HG03045 (cell line): ENCODE results near the gene TYK2.
A peak's percentile ranks its signal among the peaks of the same experiment; 100 is the strongest.
"Not testable (repeated sequence)": the region's sequence is repeated elsewhere in the genome, so short reads cannot be mapped to it uniquely, and the experiment has no call there.

ENCODE experiments used
- ATAC-seq: cut with Tn5 transposase; IDR thresholded peaks from one replicate; pipeline ENCODE4 v1.9.1; 2021; ENCODE audit warnings: mild to moderate bottlenecking, moderate library complexity; ENCODE audit not compliant: unreplicated experiment

Gene TYK2

GRCh38 chr19:10336725-10337124, 43.6 kb downstream of the TYK2 start:
- ATAC-seq = not testable (repeated sequence)

DNA sequence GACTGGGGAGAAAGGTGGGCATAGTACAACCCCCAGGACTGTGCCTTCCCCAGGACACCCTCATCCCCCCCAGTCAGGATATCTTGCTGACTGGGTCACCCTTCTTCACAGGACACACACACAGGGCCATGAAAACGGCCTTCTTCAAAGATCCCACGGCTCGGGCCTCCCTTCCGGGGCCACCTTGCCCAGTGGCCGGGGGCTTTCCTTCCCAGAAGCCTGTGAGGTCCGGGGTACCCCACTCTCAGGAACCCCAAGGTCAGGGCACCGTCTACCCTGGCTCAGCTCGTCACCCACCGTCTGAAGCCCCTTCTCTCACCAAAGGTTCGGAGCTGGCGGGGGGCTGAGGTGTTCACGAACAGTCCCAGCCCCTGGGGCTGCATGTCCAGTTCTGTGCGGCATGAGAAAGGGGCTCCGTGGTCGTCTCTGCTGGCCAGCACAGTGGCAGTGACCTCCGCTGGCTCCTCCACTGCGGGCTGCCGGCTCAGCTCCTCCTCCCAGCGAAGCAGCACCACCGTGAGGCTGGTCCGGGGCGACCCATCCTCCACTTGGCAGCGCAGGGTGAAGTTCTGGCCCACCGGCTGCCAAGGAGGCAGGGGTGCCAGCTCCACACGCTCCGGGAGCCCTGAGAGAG, 44.9 kb downstream of the TYK2 start:
- ATAC-seq = no peak

DNA sequence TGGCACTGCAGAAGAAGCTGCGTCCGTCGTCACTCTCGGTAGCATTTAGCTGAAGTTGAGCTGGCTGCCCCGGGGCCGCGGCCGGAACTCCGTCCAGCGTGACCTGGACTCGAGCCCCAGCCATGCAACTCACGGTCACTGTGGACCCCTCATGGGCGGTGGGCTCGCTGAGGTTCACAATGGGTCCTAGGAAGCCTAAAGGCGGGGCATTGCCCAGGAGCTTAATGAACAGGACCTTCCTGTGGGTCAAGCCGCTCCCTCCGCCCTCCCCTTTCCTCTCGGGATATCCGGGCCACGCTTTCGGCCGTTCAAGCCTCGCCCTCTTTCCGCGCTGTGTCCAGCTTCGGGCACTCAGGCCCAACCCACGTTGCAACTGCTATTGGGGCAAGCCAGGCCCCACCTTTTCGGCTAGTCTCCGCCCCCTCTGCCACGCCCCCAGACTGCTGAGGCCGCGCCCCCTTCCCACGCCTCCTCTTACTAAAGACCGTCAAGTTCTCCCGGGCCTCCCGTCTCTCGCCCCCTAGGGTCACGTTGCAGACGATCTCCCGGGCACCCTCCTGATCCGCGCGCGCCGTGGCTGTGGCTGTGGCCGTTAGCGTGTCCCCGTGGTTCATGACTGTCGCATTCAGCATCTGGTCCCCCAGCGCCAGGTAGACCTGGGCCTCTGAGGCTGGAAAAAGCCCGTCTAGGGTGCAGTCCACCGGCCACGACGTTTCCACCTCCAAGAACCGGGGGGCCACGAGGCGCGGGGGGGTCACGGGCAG, 45.6 kb downstream of the TYK2 start:
- ATAC-seq = no peak

- ATAC-seq = no peak
These were observed 46.4 kb downstream of the TYK2 start for GRCh38 chr19:10333758-10334587.

DNA sequence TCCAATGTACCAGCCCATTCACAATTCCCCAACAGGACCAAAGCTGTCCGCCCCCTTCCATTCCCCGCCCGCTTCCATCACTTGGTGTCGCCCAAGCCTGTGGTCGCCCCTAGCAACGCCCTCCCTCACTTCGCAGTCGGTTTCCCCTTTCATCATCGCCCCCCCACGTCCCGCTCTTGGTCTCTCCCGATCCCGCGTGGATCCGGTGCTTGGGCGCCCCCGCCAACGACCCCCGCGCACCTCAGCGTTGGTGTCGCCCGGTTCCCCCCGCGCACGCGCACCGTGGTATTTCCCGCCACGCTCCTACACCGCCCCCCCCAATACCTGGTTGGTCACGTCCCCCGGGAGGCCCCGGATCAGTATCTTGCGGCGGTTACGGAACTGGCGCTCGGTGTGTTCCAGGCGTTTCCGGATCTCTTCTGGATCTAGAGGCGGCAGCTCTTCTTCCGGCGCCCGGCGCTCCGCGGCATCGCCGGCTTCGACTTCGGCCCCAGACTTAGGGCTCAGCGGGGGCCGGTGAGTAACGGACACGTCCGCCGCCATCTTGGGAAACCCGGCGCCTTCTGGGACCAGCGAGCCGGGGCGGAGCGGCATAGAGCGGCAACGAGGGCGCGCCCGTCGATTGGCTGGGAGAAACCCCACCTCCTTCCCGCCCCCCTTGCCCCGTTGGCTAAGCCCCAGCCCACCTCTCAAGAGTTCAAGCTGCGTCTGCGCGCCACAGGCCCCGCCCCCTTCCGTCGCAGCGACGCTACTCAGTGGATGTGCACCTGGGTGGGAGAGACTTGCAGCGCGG, 47.2 kb downstream of the TYK2 start, which contains the start of gene RAVER1:
TSS of gene RAVER1 (minus strand) at position 565 of the 793 bp plus-strand sequence. CDS start at position 543, 22 bp downstream.
- ATAC-seq = peak; percentile 87

DNA sequence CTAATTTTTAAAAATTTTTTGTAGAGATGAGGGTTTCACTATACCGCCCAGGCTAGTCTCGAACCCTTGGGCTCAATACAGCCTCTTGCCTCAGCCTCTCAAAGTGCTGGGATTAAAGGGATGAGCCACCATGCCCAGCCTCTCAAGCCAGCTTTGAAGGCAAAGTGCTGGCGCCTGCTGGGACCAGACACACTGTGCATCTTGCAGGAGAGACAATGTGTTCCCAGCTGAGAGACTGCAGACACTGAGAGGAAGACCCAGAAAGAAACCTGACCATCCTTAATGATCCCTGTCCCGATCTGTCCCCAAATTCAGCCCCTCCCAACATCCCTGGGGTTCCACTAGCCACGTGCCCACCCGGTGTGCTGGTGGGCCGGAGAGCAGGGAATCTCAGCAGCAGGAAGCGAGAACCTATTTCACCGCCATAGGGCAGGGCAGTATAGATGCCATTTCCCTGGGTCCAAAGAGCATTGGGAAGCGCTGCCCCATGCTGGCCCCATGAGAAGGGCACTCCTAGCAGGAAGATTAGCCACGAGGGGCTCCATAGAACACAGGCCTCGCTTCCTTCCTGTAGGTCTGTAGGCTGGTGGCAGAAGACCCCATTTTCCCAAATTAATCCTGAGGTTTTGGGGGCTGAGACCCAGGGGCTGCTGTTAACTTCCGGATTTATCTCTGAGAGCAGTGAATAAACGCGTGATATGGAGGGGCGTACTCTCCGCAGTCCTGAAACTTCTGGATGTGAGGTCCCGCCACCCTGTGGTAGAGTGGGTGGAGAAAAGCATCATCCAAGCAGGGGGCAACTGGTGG, 48.0 kb downstream of the TYK2 start:
- ATAC-seq = no peak

- ATAC-seq = no peak
These were observed 50.8 kb downstream of the TYK2 start for GRCh38 chr19:10329555-10329954.

DNA sequence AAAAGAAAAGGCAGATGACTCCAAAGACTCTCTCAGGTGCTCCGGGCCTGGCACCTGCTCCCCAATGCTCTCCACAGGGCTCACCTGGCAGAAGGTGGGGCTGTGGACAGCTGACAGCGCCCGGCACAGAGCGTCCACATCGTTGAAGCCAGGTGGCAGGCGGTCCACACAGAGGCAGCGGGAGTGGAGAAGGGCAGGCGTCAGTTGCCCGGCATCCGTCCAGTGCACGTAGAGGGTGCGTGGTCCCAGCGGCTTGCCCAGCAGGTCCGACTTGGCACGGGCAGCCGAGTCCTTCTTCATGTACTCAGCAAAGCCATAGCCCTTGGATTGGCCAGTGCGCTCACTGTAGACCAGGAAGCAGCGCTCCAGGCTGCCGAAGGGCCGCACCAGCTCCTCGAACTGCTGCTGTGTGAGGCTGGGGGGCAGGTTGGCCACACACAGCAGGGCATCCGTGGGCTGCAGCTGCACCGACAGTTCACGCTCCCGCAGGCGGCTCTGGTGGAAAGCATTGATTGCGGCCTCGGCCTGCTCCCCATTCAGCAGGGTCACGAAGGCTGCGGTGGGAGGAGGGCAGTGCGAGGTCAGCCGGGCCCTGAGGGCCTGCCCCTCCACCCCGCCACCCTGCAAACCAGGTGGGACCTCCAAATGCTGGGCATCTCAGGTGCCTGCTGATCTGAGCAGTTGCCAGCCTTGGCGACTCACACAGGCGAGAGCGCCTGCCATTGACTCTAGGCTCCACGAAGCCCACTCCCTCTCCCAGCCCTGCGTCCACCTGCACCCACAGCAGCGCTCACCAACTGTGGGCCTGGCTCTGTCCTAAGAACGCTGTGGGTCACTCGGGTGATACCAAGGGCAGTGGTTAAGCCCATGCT, 51.6 kb downstream of the TYK2 start:
- ATAC-seq = no peak

- no peak for ATAC-seq
These were observed 52.6 kb downstream of the TYK2 start for GRCh38 chr19:10327793-10328192.

GRCh38 chr19:10325732-10326131, 54.6 kb downstream of the TYK2 start:
- ATAC-seq = no peak

DNA sequence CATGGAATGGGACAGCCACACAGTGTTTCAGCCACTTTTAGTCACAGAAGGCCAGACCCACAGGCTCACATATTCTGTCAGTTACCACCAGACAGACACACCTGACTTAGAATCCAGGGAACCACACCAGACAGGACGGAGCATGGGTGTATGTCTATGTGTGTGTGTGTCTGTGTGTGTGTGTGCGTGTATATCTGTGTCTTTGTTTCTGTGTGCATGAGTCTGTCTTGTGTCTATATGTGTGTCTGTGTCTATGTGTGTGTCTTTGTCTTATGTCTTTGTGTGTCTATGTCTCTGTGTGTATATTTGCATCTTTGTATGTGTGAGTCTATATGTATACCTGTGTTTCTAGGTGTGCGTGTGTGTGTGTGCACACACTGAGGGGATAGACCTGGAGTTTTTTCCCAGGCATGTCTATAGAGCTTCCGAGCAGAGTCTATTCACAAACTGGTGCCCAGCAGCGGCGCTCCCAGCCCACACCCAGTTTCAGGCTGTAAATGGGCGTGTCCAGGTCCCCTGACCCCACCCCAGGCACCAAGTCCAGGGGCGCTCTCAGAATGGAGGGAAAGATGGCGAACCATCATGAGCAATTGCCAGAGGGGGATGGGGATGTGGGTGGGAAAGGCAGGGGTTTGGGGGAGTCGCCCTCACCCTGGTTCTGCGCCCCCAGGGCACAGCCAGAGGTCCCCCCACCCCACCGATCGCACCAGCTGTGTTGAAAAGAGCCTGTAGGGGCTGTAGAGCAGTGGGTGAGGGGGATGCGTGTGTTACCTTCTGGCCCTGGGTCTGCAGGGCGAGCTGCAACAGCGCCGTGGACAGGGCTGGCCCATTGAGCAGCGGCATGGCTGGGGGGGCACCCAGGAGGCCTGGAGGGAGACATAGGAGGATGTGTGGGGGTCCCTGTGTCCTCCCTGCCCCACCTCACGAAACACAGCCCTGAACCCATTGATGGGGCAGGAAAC, 58.2 kb downstream of the TYK2 start:
- no peak for ATAC-seq

DNA sequence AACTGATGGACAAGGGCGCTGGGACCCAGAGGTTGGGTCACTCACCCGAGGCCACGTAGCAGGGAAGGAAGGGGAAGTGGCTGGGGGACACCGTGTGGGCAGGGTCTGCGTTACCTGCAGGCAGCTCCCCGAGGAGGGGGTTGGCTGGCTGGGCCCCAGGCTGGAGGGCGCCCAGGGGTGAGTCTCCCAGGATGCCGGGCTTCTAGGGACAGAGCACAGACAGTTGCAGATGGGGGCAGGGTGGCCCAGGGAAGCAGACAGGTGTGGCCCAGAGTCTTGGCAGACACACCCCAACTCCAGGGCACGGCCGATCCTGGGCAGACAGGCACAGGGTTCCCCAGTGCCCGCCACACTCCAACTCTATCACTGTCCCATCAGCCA, 59.0 kb downstream of the TYK2 start:
- no peak for ATAC-seq

- no peak for ATAC-seq
These were observed 59.6 kb downstream of the TYK2 start for GRCh38 chr19:10320602-10321416.

DNA sequence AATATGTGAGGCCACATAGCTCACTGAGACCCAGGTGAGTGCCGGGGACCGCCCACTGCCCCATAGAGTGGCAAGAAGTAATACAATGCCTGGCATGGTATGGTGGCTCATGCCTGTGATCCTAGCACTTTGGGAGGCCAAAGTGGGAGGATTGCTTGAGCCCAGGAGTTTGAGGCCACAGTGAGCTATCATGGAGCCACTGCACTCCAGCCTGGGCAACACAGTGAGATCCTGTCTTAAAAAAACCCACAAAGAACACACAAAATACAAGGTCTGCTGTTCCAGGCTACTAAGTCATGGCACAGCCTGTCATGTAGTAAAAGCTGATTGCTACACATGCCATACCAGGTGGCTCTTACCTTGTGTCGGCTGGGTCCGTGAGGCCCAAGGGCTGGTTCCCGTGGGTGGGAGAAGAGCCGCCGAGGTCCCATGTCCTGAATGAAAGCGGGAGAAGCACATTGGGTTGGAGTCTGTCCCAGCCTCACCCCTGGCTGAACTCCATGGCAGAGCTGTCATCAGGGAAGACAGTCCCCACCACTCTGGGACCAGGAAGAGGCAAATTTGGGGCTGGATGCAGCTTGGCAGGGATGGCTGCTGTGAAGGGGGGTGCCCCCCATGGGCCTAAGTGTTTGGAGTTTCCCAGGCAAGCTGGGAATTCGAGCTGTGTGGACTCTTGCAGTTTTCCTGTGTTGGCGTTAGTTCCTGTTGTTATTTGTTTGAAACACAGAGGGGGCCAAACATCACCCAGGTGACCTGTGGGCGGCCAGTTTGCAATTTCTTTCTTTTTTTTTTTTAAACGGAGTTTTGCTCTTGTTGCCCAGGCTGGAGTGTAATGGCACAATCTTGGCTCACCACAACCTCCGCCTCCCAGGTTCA, 61.3 kb downstream of the TYK2 start:
- no peak for ATAC-seq

GRCh38 chr19:10317857-10318462, 62.4 kb downstream of the TYK2 start:
- no peak for ATAC-seq
